ENCODE data around the gene ASCL3.
A peak's percentile ranks its signal among the peaks of the same experiment; 100 is the strongest.
"Not testable (repeated sequence)": the region's sequence is repeated elsewhere in the genome, so short reads cannot be mapped to it uniquely, and the experiment has no call there.

ASCL3 gene, protein sequence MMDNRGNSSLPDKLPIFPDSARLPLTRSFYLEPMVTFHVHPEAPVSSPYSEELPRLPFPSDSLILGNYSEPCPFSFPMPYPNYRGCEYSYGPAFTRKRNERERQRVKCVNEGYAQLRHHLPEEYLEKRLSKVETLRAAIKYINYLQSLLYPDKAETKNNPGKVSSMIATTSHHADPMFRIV

DNA sequence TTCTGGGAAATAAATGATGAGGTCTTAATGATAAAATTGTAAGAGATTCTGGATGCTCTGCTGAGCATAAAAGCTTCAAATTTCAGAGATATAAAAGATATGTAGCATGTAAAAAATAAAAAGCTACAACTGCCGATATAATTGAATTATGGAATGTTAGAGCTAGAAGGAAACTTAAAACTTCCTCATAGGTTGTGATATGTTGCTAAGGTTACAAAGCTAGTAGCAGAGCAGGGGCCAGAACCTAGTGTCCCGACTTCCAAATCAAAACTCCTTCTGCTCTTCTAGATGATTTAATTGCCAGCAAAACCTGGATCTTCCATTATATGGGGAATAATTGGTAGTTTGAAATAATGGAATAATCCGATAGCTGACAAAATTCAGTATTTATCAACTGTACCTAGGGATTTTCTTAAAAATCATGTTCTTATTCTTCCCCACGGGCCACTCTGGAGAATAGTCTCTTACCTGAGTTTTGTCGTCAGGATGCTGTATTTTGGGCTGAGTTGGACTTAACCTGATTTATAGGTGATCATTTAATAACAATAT is at the start of gene ASCL3:
Gene ASCL3, minus strand, starts transcription at position 499 of the 549 bp plus-strand sequence. CDS start 4,855 bp downstream, outside the sequence.
- no peaks in the 10 kb centered on the region for H3K9me3 Mint-ChIP-seq
- ATAC-seq, result no peak

DNA sequence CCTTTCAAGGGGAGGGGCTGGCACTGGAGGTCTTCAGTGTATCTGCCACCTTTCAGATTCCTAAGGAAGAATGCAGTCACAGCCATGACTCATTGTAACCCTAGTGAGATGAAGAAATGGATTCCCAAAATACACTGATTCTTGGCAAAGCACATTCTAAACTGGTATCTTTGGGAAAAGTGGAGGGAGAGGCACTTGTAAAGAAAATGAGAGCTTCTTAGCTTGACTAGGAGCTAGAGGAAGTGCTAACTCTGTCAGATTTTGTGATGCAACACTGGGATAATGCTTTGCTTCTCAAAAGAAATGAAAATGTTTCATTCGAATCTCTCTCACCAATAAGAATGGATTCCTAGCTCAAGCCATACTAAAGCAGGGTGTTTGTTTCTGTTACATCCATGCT is 46.6 kb upstream of the ASCL3 start:
- no peak for ATAC-seq
- H3K4me3 Mint-ChIP-seq, result no peak overlapping the region
- H3K27ac Mint-ChIP-seq, result no peak overlapping the region

More for the DNA sequence above, at the start of gene ASCL3:
- peaks cover 7% of the 10 kb centered on the region for H3K36me3 Mint-ChIP-seq (ENCODE audit: low read depth)
- H3K4me1 Mint-ChIP-seq, result no peaks in the 10 kb centered on the region
- H3K27me3 Mint-ChIP-seq, result no peaks in the 10 kb centered on the region
- H3K4me3 Mint-ChIP-seq, result no peak within 1 kb of the TSS
- H3K27ac Mint-ChIP-seq, result no peak within 1 kb of the TSS
- no peak for DNase-seq

DNA sequence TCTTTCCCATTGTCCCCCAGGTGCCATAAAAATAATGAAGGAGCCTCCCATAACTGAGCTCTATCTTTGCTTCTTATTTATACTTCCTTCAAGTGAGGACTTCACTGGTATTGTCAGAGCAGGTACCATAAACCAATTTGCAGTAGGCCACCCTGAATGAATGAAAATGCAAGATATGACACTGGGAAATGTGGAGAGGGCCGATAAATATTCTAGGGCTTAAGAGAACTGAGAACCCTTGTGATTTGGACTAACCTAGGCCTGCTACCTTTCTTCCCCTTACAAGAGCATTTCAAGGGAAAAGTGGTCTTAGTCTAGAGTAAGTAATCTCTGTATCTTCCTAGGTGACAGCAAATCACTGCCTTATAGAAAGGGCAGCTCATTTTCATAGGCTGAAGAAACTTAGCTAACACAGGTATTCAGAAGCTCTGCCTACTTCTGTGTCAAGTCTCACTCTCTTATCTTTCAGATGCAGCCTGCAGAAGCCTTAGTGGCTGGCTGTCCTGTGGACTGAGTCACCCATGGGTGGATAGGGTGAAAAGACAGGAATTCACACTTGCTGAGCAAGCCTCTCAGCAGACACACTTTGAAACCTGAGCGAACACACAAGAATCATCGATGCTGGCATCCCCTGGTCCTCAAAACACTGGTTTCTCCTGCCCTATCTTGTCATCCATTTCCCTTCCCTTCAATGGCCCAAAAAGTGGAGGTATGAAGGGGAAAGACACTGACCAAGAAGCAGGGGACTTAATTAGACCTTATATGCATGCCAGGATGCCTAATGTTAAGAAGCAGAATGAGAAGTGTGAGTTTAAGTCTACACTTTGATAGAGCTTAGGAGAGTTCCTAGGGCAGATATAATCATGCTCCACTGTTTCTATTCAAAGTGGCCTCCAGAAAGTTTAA is 45.8 kb upstream of the ASCL3 start:
- Mint-ChIP-seq H3K27me3 (peaks cover 16% of the 10 kb centered on the region), H3K36me3 (ENCODE audit: low read depth) (no peaks in the 10 kb centered on the region), H3K9me3 (no peaks in the 10 kb centered on the region), H3K4me3 (no peak overlapping the region), H3K4me1 (no peaks in the 10 kb centered on the region), H3K27ac (no peak overlapping the region)
- DNase-seq (no peak), ATAC-seq (peak; percentile 33)

More for the DNA sequence above, 46.6 kb upstream of the ASCL3 start:
- no peak for DNase-seq
- Mint-ChIP-seq H3K9me3 (no peaks in the 10 kb centered on the region), H3K36me3 (ENCODE audit: low read depth) (no peaks in the 10 kb centered on the region), H3K27me3 (peaks cover 16% of the 10 kb centered on the region), H3K4me1 (no peaks in the 10 kb centered on the region)

DNA sequence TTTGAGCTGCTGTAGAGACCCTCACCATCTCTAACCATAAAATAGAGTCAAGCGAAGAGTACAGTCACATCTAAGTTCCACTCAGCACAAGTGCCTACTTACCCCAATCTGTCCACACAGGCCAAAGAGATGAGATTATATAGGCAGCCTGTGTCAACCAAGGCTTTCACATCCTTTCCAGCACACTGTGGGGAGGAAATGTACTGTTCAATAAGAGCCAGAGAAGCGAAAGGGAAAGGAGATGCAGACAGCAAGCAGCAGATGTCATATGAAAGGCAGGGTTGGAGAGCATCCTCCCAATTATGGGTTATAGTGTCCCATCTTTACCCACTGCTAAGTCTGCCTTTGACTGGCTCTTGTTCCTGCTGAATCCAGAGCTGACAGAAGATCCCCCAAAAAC is 44.6 kb upstream of the ASCL3 start:
- ATAC-seq, result no peak

DNA sequence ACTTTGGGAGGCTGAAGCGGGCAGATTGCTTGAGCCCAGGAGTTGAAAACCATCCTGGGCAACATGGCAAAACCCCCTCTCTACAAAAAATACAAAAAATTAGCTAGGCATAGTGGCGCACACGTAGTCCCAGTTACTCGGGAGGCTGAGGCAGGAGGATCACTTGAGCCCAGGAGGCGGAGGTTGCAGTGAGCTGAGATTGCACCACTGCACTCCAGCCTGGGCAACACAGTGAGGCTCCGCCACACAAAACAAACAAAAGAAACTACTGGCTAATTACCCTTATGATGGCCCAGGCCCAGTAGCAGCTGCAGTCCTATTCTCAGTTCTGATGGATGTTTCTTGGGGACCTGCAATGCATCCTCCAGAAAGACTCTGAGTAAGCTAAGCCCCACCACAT is 44.0 kb upstream of the ASCL3 start:
- H3K36me3 Mint-ChIP-seq (ENCODE audit: low read depth); H3K27me3 Mint-ChIP-seq; H3K27ac Mint-ChIP-seq; ATAC-seq; DNase-seq; H3K4me1 Mint-ChIP-seq; H3K9me3 Mint-ChIP-seq; H3K4me3 Mint-ChIP-seq: not testable (repeated sequence)

More for the DNA sequence above, 44.6 kb upstream of the ASCL3 start:
- no peak for DNase-seq
- Mint-ChIP-seq H3K9me3 (no peaks in the 10 kb centered on the region), H3K4me1 (no peaks in the 10 kb centered on the region), H3K36me3 (ENCODE audit: low read depth) (no peaks in the 10 kb centered on the region), H3K27ac (no peak overlapping the region), H3K27me3 (peaks cover 14% of the 10 kb centered on the region), H3K4me3 (no peak overlapping the region)

DNA sequence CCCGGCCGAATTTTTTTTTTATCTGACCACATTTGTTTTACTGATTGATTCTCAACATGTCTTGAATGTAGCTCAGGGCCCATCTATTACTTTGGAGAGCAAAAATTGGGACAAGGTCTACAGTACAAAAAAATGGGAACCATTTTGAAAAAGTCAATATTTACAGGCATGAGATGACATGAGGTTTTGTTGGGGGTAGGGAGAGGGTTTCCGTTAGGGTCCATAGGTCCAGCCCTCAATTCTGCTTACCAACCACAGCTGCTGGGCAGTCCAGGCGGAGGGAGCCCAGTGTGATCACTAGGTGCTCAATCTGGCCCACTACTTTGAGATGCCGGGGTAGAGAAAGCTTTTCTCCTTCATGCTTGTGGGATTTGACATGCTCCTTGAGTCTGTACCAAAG is 42.6 kb upstream of the ASCL3 start:
- Mint-ChIP-seq H3K4me3 (no peak overlapping the region), H3K36me3 (ENCODE audit: low read depth) (no peaks in the 10 kb centered on the region)

DNA sequence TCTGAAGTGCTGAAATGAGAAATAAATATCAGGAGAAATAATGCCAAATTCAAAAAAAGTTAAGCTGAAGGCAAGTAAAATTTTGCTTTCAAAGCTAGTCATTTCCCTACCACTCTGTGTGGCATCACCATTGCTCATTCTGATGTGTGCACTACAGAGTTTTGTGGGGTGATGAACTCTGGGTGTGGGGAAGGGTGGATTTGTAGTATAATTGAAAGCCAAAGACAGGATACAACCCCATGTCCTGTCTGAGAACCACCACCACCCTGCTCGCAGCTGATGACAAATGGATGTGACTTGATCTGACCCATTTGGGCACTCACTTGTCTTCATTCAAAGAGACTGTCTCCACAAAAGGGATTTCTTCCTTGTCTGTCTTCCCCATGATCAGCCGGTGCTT is 40.7 kb upstream of the ASCL3 start:
- Mint-ChIP-seq H3K4me3 (no peak overlapping the region), H3K27ac (no peak overlapping the region), H3K36me3 (ENCODE audit: low read depth) (no peaks in the 10 kb centered on the region), H3K4me1 (no peaks in the 10 kb centered on the region), H3K9me3 (no peaks in the 10 kb centered on the region), H3K27me3 (peaks cover 2% of the 10 kb centered on the region)
- ATAC-seq (no peak), DNase-seq (no peak)

More for the DNA sequence above, 42.6 kb upstream of the ASCL3 start:
- H3K27ac Mint-ChIP-seq, result no peak overlapping the region
- no peak for ATAC-seq
- no peaks in the 10 kb centered on the region for H3K4me1 Mint-ChIP-seq
- no peak for DNase-seq
- H3K27me3 Mint-ChIP-seq, result peaks cover 5% of the 10 kb centered on the region
- H3K9me3 Mint-ChIP-seq, result no peaks in the 10 kb centered on the region

DNA sequence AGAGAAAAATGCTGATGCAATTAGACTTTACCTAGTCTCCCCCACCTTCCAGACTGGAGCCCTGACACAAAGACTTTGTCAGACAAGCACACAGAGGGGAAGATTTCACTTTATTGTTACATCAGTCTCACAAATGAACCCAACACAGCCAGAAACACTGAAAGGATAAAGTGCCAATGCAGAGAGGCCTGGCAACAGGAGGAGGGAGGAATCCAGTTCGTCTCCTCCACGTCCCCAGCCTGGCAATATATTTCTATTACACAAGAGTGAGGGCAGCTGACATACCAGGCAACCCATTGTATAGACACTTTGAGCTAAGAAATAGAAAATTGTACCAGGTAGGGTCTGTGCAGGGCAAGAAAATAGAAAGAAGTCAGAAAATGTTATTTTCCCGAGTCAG is 37.7 kb upstream of the ASCL3 start:
- H3K27ac Mint-ChIP-seq, result no peak overlapping the region
- DNase-seq (no peak), ATAC-seq (no peak)
- H3K4me1 Mint-ChIP-seq, result no peaks in the 10 kb centered on the region
- no peaks in the 10 kb centered on the region for H3K36me3 Mint-ChIP-seq (ENCODE audit: low read depth)
- H3K9me3 Mint-ChIP-seq, result no peaks in the 10 kb centered on the region
- no peak overlapping the region for H3K4me3 Mint-ChIP-seq
- no peaks in the 10 kb centered on the region for H3K27me3 Mint-ChIP-seq

DNA sequence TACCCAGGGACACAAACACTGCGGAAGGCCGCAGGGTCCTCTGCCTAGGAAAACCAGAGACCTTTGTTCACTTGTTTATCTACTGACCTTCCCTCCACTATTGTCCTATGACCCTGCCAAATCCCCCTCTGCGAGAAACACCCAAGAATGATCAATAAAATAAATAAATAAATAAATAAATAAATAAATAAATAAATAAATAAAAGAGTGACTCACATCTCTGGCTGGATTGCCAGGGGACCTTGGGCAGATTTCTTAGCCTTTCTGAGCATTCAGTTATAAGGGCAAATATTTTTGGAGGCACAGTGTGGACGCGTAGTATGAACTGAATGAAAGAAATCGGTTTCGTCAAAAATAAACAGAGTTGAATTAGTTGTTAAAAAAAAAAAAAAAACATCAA is 36.5 kb upstream of the ASCL3 start:
- not testable (repeated sequence) for H3K9me3 Mint-ChIP-seq; H3K4me3 Mint-ChIP-seq; H3K4me1 Mint-ChIP-seq; H3K27me3 Mint-ChIP-seq; DNase-seq; H3K36me3 Mint-ChIP-seq (ENCODE audit: low read depth); H3K27ac Mint-ChIP-seq; ATAC-seq

DNA sequence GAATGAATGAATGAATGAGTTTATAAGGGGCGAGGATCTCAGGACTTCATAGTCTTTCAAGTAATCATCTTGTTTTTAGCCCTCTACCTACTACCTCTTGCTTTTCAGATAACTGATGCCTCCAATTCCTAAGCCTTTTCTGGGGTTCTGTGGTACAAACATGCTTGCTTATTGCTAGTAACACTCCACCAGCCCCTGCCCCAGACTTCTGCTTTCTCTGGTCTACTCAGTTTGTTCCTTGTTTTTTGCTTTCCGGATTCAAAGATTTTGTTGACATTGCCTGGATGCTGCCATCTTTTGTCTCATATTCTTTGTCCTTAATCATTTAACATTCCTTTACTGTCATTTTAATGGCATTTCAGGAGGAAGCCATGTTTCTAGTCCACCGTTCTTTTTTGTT is 30.3 kb upstream of the ASCL3 start:
- H3K4me1 Mint-ChIP-seq, result no peaks in the 10 kb centered on the region
- H3K36me3 Mint-ChIP-seq (ENCODE audit: low read depth), result no peaks in the 10 kb centered on the region
- no peaks in the 10 kb centered on the region for H3K9me3 Mint-ChIP-seq
- no peaks in the 10 kb centered on the region for H3K27me3 Mint-ChIP-seq
- no peak overlapping the region for H3K27ac Mint-ChIP-seq
- DNase-seq (no peak), ATAC-seq (no peak)
- no peak overlapping the region for H3K4me3 Mint-ChIP-seq

DNA sequence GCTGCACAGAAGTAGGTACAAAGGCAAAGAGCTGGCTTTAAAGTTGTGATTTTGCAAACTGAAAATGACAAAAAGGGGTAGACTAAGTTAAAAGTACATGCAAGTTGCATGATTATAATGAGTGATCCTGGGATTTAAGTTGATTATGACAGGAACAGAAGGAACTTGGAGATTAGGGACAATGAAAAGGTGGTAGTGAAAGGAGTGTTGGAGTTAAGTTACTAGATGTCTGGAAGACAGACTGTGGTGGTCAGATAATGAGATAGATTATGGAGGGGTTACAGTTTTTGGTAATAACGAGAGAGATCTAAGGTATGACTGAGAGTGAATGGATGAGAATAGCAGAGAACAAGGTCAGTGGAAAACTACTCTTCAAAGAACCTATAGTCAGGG is 29.1 kb upstream of the ASCL3 start:
- H3K4me1 Mint-ChIP-seq, result no peaks in the 10 kb centered on the region

DNA sequence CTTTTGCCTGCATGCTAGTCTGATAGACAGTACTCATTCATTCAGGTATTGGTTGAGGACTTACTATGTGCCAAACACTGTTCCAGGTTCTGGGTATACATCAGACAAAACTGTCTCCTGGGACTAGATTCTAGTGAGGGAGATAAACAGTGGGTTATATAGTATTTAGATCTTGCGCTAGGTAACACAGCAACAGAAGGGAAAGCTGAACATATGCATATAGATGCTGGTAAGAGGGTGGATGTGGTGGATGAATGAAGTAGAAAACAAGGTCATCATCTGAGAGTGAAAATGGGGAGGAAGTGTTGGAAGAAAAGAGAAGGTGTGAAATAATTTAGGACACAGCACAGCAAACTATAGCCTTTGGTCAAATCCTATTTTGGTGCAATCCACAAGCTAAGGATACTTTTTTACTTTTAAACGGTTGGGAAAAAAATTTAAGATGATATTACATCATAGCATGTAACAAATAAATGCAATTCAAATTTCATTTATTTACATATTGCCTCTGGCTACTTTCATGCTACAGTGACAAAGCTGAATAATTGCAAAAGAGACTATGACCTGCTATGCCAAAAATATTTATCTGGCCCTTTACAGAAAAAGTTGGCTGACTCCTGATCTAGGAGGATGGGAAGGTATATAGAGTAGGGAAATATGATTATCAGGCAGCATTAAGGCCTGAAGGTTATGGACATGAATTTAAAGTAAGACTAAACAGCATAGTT is 28.5 kb upstream of the ASCL3 start:
- no peaks in the 10 kb centered on the region for H3K27me3 Mint-ChIP-seq
- DNase-seq (no peak), ATAC-seq (no peak)
- H3K4me3 Mint-ChIP-seq, result no peak overlapping the region
- no peaks in the 10 kb centered on the region for H3K36me3 Mint-ChIP-seq (ENCODE audit: low read depth)
- no peak overlapping the region for H3K27ac Mint-ChIP-seq
- no peaks in the 10 kb centered on the region for H3K4me1 Mint-ChIP-seq
- no peaks in the 10 kb centered on the region for H3K9me3 Mint-ChIP-seq

More for the DNA sequence above, 29.1 kb upstream of the ASCL3 start:
- no peak for ATAC-seq
- H3K9me3 Mint-ChIP-seq, result no peaks in the 10 kb centered on the region
- no peak for DNase-seq
- no peak overlapping the region for H3K27ac Mint-ChIP-seq
- no peak overlapping the region for H3K4me3 Mint-ChIP-seq
- H3K36me3 Mint-ChIP-seq (ENCODE audit: low read depth), result no peaks in the 10 kb centered on the region
- no peaks in the 10 kb centered on the region for H3K27me3 Mint-ChIP-seq

DNA sequence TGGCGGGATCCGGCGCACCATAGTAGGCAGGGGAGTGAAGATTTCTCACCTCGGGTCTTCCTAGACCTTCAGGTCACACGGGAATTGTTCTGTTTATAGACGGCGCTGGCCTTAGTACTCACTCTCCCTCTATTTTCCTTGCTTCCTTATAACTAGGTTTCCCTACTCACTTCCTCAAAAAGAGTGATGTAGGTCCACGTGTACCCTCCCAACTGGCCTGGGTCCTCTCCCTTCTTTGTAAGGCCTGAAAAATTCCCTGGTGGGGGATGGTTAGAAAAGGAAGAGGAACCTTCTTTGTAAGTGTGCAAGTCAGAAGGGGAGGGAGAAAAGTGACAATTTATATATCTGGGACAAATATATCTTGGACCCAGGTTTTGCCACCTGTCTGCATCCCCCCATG is 24.4 kb upstream of the ASCL3 start:
- no peak for ATAC-seq
- Mint-ChIP-seq H3K4me1 (peaks cover 24% of the 10 kb centered on the region), H3K4me3 (no peak overlapping the region), H3K9me3 (no peaks in the 10 kb centered on the region), H3K36me3 (ENCODE audit: low read depth) (no peaks in the 10 kb centered on the region), H3K27me3 (no peaks in the 10 kb centered on the region), H3K27ac (no peak overlapping the region)
- no peak for DNase-seq
